ENCODE results near the gene LRRC23. TPM values are rescaled to one million over a fixed set of nuclear protein-coding genes. Genes with fewer than 3 reads are reported as not detected.
"Not testable (repeated sequence)": the region's sequence is repeated elsewhere in the genome, so short reads cannot be mapped to it uniquely, and the experiment has no call there.

Gene LRRC23
- total RNA-seq, 1 experiment from 2014 or later, result 6.0 TPM

- intact Hi-C loops (cut with micrococcal nuclease; ENCODE audit: unreplicated experiment), result no loop called here
- DNase-seq, result no peak
- H3K4me1 Mint-ChIP-seq (ENCODE audit: low read depth, unreplicated experiment), result peaks cover 23% of the 10 kb centered on the region
Observed at GRCh38 chr12:6883683-6884082, 20.9 kb upstream of the LRRC23 start.

GRCh38 chr12:6884539-6884938 lies 20.1 kb upstream of the LRRC23 start:
- Mint-ChIP-seq H3K36me3 (ENCODE audit: insufficient read depth, unreplicated experiment) (no peaks in the 10 kb centered on the region), H3K4me1 (ENCODE audit: low read depth, unreplicated experiment) (peaks cover 23% of the 10 kb centered on the region), H3K9me3 (ENCODE audit: low read depth, unreplicated experiment) (no peaks in the 10 kb centered on the region), H3K27ac (ENCODE audit: unreplicated experiment) (no peak overlapping the region), H3K4me3 (ENCODE audit: low read depth, unreplicated experiment) (no peak overlapping the region), H3K27me3 (ENCODE audit: unreplicated experiment) (no peaks in the 10 kb centered on the region)
- intact Hi-C loops (cut with micrococcal nuclease; ENCODE audit: unreplicated experiment), result no loop called here
- no TSS peak for BruUV-seq (replicated peaks)
- no peak for DNase-seq
- CTCF ChIA-PET, result no interaction called here
- no peak for TF ChIP-seq CTCF (IDR thresholded peaks at IDR 0.05; ENCODE audit: unreplicated experiment)

More at GRCh38 chr12:6883683-6884082, 20.9 kb upstream of the LRRC23 start:
- BruUV-seq (replicated peaks), result no TSS peak
- H3K4me3 Mint-ChIP-seq (ENCODE audit: low read depth, unreplicated experiment), result no peak overlapping the region
- no peak overlapping the region for H3K27ac Mint-ChIP-seq (ENCODE audit: unreplicated experiment)
- H3K9me3 Mint-ChIP-seq (ENCODE audit: low read depth, unreplicated experiment), result no peaks in the 10 kb centered on the region
- no peaks in the 10 kb centered on the region for H3K27me3 Mint-ChIP-seq (ENCODE audit: unreplicated experiment)
- CTCF ChIA-PET, result no interaction called here
- TF ChIP-seq CTCF (IDR thresholded peaks at IDR 0.05; ENCODE audit: unreplicated experiment), result no peak
- no peaks in the 10 kb centered on the region for H3K36me3 Mint-ChIP-seq (ENCODE audit: insufficient read depth, unreplicated experiment)

GRCh38 chr12:6886206-6886999 lies 18.2 kb upstream of the LRRC23 start:
- H3K4me1 Mint-ChIP-seq (ENCODE audit: low read depth, unreplicated experiment), result peaks cover 26% of the 10 kb centered on the region
- BruUV-seq (replicated peaks), result not testable (repeated sequence)

GRCh38 chr12:6887460-6887859 lies 17.2 kb upstream of the LRRC23 start:
- intact Hi-C loops (cut with micrococcal nuclease; ENCODE audit: unreplicated experiment), result no loop called here
- CTCF ChIA-PET, result interaction anchor here (1.2 to 1.4 kb wide), 2 partner anchors 18 to 38 kb away, joined by 3 to 4 read pairs; no protein-coding TSS in a partner anchor
- no peak for DNase-seq
- BruUV-seq (replicated peaks), result no TSS peak
- Mint-ChIP-seq H3K9me3 (ENCODE audit: low read depth, unreplicated experiment) (no peaks in the 10 kb centered on the region), H3K27me3 (ENCODE audit: unreplicated experiment) (no peaks in the 10 kb centered on the region), H3K27ac (ENCODE audit: unreplicated experiment) (no peak overlapping the region), H3K4me3 (ENCODE audit: low read depth, unreplicated experiment) (no peak overlapping the region), H3K36me3 (ENCODE audit: insufficient read depth, unreplicated experiment) (peaks cover 17% of the 10 kb centered on the region), H3K4me1 (ENCODE audit: low read depth, unreplicated experiment) (peaks cover 32% of the 10 kb centered on the region)
- TF ChIP-seq CTCF (IDR thresholded peaks at IDR 0.05; ENCODE audit: unreplicated experiment), result no peak

More at GRCh38 chr12:6886206-6886999, 18.2 kb upstream of the LRRC23 start:
- H3K27me3 Mint-ChIP-seq (ENCODE audit: unreplicated experiment); intact Hi-C loops (cut with micrococcal nuclease; ENCODE audit: unreplicated experiment); H3K9me3 Mint-ChIP-seq (ENCODE audit: low read depth, unreplicated experiment); H3K4me3 Mint-ChIP-seq (ENCODE audit: low read depth, unreplicated experiment); DNase-seq: not testable (repeated sequence)
- CTCF ChIA-PET, result interaction anchor here (1.2 to 1.4 kb wide), 2 partner anchors 17 to 39 kb away, joined by 3 to 4 read pairs; no protein-coding TSS in a partner anchor
- Mint-ChIP-seq H3K36me3 (ENCODE audit: insufficient read depth, unreplicated experiment) (peaks cover 13% of the 10 kb centered on the region), H3K27ac (ENCODE audit: unreplicated experiment) (peak overlapping the region; percentile 87)

GRCh38 chr12:6888360-6888759 lies 16.3 kb upstream of the LRRC23 start:
- CTCF ChIA-PET, result interaction anchor here (0.7 to 1.4 kb wide), 2 partner anchors 19 to 53 kb away, joined by 3 read pairs; no protein-coding TSS in a partner anchor
- DNase-seq, result no peak
- BruUV-seq (replicated peaks), result no TSS peak
- H3K36me3 Mint-ChIP-seq (ENCODE audit: insufficient read depth, unreplicated experiment), result peaks cover 17% of the 10 kb centered on the region
- H3K27ac Mint-ChIP-seq (ENCODE audit: unreplicated experiment), result no peak overlapping the region
- no peaks in the 10 kb centered on the region for H3K9me3 Mint-ChIP-seq (ENCODE audit: low read depth, unreplicated experiment)
- H3K4me1 Mint-ChIP-seq (ENCODE audit: low read depth, unreplicated experiment), result peaks cover 32% of the 10 kb centered on the region
- no peak for TF ChIP-seq CTCF (IDR thresholded peaks at IDR 0.05; ENCODE audit: unreplicated experiment)
- H3K27me3 Mint-ChIP-seq (ENCODE audit: unreplicated experiment), result no peaks in the 10 kb centered on the region
- intact Hi-C loops (cut with micrococcal nuclease; ENCODE audit: unreplicated experiment), result no loop called here
- H3K4me3 Mint-ChIP-seq (ENCODE audit: low read depth, unreplicated experiment), result no peak overlapping the region

- H3K27ac Mint-ChIP-seq (ENCODE audit: unreplicated experiment); intact Hi-C loops (cut with micrococcal nuclease; ENCODE audit: unreplicated experiment): not testable (repeated sequence)
Observed at GRCh38 chr12:6888794-6889193, 15.8 kb upstream of the LRRC23 start.

More at GRCh38 chr12:6888794-6889193, 15.8 kb upstream of the LRRC23 start:
- H3K27me3 Mint-ChIP-seq (ENCODE audit: unreplicated experiment); DNase-seq; H3K9me3 Mint-ChIP-seq (ENCODE audit: low read depth, unreplicated experiment); CTCF ChIA-PET; BruUV-seq (replicated peaks); H3K4me3 Mint-ChIP-seq (ENCODE audit: low read depth, unreplicated experiment): not testable (repeated sequence)
- Mint-ChIP-seq H3K36me3 (ENCODE audit: insufficient read depth, unreplicated experiment) (peaks cover 17% of the 10 kb centered on the region), H3K4me1 (ENCODE audit: low read depth, unreplicated experiment) (peaks cover 32% of the 10 kb centered on the region)

Measured in Calu3 (cell line).